HL-60 (cell line): ENCODE data around the gene GSX1.

ENCODE experiments used
- CTCF ChIP-seq: IDR thresholded peaks from one replicate; pipeline ENCODE4 v1.5.1; 2011; ENCODE audit warnings: low read length, control low read depth, inconsistent platforms; ENCODE audit not compliant: insufficient read depth
- POLR2AphosphoS5 ChIP-seq: IDR thresholded peaks from 2 replicates; pipeline ENCODE4 v1.6.1; 2012; ENCODE audit warnings: low read depth

GRCh38 chr13:27794921-27795717, 2.8 kb downstream of the GSX1 start:
- TF ChIP-seq CTCF (no peak), POLR2AphosphoS5 (no peak)
